ENCODE data around the gene MB21D2.

MB21D2 gene

DNA sequence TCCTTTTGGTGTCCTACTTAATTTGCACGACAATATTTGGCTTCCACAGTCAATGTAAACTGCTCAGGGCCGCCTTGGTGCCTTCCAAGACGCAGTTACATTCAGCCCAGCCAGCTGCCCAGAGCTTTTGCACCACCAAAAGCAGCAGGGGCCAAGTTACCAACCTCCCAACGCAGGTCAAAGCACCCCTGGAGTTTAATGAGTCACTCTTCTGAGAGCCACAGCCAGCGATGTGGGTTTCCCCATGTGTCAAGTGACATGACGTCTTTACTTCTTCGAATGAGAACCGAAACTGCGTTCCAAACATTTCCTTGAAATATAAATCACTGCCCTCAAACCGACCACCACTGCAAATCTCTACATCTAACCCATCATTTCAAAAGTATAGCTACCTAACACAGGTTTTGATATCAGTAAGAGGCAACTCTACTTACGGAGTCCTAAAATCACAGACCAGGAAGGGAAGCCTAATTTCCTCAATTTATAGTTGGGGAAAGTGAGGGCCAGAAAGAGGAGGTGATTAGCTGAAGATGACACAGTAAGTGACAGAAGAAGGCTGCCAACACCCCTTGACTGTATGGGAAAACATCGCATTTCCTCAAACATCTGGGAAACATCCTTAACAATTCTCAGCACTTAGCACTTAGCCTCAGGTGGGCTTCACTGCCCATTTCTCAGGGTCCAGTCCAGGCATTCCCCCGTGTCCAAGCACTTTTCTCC, 24.5 kb downstream of the MB21D2 start:
- no peak for TF ChIP-seq SIN3A (IDR thresholded peaks at IDR 0.05; ENCODE audit: borderline replicate concordance, insufficient read depth, low read length)
- no peak for TF ChIP-seq TAF1 (IDR thresholded peaks at IDR 0.05; ENCODE audit: borderline replicate concordance, insufficient read depth, low read length)
- no peak for TF ChIP-seq FOXP2 (optimal IDR thresholded peaks at IDR 0.05; ENCODE audit: borderline replicate concordance, extremely low read depth, extremely low read length, insufficient read depth)
- no peak for TF ChIP-seq POLR2AphosphoS5 (IDR thresholded peaks at IDR 0.05; ENCODE audit: low read depth, low read length)
- TF ChIP-seq, protein P1, sequence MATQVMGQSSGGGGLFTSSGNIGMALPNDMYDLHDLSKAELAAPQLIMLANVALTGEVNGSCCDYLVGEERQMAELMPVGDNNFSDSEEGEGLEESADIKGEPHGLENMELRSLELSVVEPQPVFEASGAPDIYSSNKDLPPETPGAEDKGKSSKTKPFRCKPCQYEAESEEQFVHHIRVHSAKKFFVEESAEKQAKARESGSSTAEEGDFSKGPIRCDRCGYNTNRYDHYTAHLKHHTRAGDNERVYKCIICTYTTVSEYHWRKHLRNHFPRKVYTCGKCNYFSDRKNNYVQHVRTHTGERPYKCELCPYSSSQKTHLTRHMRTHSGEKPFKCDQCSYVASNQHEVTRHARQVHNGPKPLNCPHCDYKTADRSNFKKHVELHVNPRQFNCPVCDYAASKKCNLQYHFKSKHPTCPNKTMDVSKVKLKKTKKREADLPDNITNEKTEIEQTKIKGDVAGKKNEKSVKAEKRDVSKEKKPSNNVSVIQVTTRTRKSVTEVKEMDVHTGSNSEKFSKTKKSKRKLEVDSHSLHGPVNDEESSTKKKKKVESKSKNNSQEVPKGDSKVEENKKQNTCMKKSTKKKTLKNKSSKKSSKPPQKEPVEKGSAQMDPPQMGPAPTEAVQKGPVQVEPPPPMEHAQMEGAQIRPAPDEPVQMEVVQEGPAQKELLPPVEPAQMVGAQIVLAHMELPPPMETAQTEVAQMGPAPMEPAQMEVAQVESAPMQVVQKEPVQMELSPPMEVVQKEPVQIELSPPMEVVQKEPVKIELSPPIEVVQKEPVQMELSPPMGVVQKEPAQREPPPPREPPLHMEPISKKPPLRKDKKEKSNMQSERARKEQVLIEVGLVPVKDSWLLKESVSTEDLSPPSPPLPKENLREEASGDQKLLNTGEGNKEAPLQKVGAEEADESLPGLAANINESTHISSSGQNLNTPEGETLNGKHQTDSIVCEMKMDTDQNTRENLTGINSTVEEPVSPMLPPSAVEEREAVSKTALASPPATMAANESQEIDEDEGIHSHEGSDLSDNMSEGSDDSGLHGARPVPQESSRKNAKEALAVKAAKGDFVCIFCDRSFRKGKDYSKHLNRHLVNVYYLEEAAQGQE (IDR thresholded peaks at IDR 0.05; ENCODE audit: insufficient read depth in 1 of 2, low read depth in 2 of 2, low read length in 2 of 2): no peak

DNA sequence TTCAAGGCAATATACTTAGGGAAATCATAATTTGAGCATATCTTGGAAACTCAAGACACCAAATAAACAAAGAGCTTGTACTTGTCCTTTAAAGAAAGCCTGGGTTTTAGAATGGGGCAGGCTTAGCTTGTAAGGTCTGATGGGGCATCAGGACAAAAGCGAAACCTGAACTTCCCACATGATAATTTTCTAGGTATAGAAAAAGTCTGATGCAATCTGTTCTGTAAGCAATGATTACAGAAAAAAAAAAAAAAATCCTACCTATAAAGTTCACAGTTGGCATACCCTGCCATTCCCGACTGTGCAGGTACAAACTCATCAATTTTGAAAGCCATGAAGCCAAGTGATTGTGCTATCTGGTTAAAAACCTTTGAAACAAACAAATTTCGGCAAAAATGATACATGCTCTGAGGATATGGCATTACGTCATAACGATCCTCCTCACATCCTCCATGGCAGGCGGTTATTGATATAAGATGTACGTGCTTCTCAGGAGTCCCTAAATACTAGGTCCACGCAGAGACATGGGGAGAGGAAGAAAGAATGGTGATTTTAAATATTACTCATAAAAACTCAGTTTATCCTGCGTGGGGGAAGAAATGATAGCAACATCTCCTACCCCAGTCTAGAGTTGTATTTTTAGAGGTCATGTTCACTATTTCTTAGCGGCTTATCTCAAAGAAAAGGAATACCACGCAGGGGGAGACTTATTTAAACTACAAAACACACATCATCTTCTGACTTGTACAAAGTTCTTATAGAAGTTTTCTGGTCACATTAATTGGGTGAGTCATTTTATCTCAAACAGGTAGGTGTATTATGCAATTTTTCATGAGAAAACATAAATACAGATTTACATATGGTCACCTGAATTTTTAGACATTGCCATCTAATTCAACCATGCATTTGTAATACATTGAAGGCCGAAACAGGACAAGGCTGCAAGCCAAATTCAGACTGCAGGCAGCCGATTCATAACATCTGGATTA, 27.0 kb downstream of the MB21D2 start:
- TF ChIP-seq FOXP2 (optimal IDR thresholded peaks at IDR 0.05; ENCODE audit: borderline replicate concordance, extremely low read depth, extremely low read length, insufficient read depth): no peak
- no peak for TF ChIP-seq POLR2AphosphoS5 (IDR thresholded peaks at IDR 0.05; ENCODE audit: low read depth, low read length)
- TF ChIP-seq TAF1 (IDR thresholded peaks at IDR 0.05; ENCODE audit: borderline replicate concordance, insufficient read depth, low read length): no peak
- TF ChIP-seq, protein P1 (IDR thresholded peaks at IDR 0.05; ENCODE audit: insufficient read depth in 1 of 2, low read depth in 2 of 2, low read length in 2 of 2): no peak
- no peak for TF ChIP-seq SIN3A (IDR thresholded peaks at IDR 0.05; ENCODE audit: borderline replicate concordance, insufficient read depth, low read length)

- TF ChIP-seq POLR2AphosphoS5 (IDR thresholded peaks at IDR 0.05; ENCODE audit: low read depth, low read length) (no peak), FOXP2 (optimal IDR thresholded peaks at IDR 0.05; ENCODE audit: borderline replicate concordance, extremely low read depth, extremely low read length, insufficient read depth) (no peak), TAF1 (IDR thresholded peaks at IDR 0.05; ENCODE audit: borderline replicate concordance, insufficient read depth, low read length) (no peak), SIN3A (IDR thresholded peaks at IDR 0.05; ENCODE audit: borderline replicate concordance, insufficient read depth, low read length) (no peak)
- TF ChIP-seq, protein P1 (IDR thresholded peaks at IDR 0.05; ENCODE audit: insufficient read depth in 1 of 2, low read depth in 2 of 2, low read length in 2 of 2): no peak
Measured at GRCh38 chr3:192889679-192890078, 28.0 kb downstream of the MB21D2 start.

DNA sequence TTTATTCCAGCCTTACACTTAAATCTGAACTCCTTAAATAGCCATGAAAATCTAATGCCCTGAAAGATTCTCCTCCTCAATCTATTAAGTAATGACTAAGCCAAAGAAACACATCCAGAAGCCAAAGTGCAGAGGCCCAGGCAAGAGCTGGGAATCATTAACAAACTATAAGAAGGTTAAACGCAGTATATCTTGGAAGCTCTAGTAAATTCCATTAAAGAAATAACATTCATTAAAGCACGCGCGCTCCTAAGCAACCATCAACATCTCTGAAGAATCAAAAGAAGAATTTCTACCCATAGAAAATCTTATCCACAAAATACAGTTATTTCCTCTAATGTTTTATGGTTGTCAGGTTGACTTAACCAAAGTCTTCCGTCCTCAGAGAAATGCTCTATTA, 29.5 kb downstream of the MB21D2 start:
- no peak for TF ChIP-seq FOXP2 (optimal IDR thresholded peaks at IDR 0.05; ENCODE audit: borderline replicate concordance, extremely low read depth, extremely low read length, insufficient read depth)
- TF ChIP-seq TAF1 (IDR thresholded peaks at IDR 0.05; ENCODE audit: borderline replicate concordance, insufficient read depth, low read length): no peak
- TF ChIP-seq, protein P1 (IDR thresholded peaks at IDR 0.05; ENCODE audit: insufficient read depth in 1 of 2, low read depth in 2 of 2, low read length in 2 of 2): no peak
- TF ChIP-seq SIN3A (IDR thresholded peaks at IDR 0.05; ENCODE audit: borderline replicate concordance, insufficient read depth, low read length): no peak
- TF ChIP-seq POLR2AphosphoS5 (IDR thresholded peaks at IDR 0.05; ENCODE audit: low read depth, low read length): no peak
